Naive thymus-derived CD4-positive, alpha-beta T cell (primary cell): ENCODE results near the gene RAB3C. TPM values are rescaled to one million over a fixed set of nuclear protein-coding genes. Genes with fewer than 3 reads are reported as not detected.

Experiments
- ATAC-seq: fragments of 150-1000 bp; cut with Tn5 transposase; 2 replicates; pipeline ENCODE4 v1.10.0; 2021; ENCODE audit warnings: mild to moderate bottlenecking, moderate library complexity
- CTCF ChIA-PET: fragments of 350-600 bp; sonication (Branson Sonifier 250); formaldehyde crosslinking; loops from one replicate; lab custom pipeline; 2021; ENCODE audit warnings: antibody characterized with exemption; lab: Charles Lee
- POLR2A ChIA-PET: fragments of 350-600 bp; sonication (Branson Sonifier 250); formaldehyde crosslinking; loops from one replicate; lab custom pipeline; 2021; ENCODE audit warnings: antibody characterized with exemption, inconsistent platforms; lab: Charles Lee
- DNase-seq, 9 donors: peaks; one replicate each; pipeline versions ENCODE4 v3.0.0 to v3.0.0-alpha.2; 2020 to 2022; ENCODE audit warnings: mixed read lengths in 1 of 9
- H3K27ac ChIP-seq: one replicate; pipeline ENCODE4 v1.7.0; 2013; ENCODE audit warnings: mild to moderate bottlenecking, low read depth, low read length, moderate library complexity
- H3K27me3 ChIP-seq, 2 donors: one replicate each; pipeline ENCODE4 v1.7.0; 2013; ENCODE audit warnings: low read length in 2 of 2, mild to moderate bottlenecking in 2 of 2, moderate library complexity in 2 of 2; ENCODE audit not compliant: control insufficient read depth in 2 of 2, insufficient read depth in 2 of 2
- H3K36me3 ChIP-seq, 3 experiments: 1 replicate in 2 of 3; 2 replicates in 1 of 3; pipeline ENCODE4 v1.7.0; 2013; ENCODE audit warnings: low read length in 3 of 3, mild to moderate bottlenecking in 3 of 3, moderate library complexity in 1 of 3; ENCODE audit not compliant: insufficient read depth in 3 of 3, control insufficient read depth in 2 of 3
- H3K4me1 ChIP-seq, 2 donors: one replicate each; pipeline ENCODE4 v1.7.0; 2013; ENCODE audit warnings: low read length in 2 of 2, mild to moderate bottlenecking in 2 of 2, moderate library complexity in 1 of 2; ENCODE audit not compliant: control insufficient read depth in 2 of 2, insufficient read depth in 2 of 2
- H3K4me3 ChIP-seq: 2 replicates; pipeline ENCODE4 v1.7.0; 2013; ENCODE audit warnings: mild to moderate bottlenecking, low read length
- H3K9me3 ChIP-seq, 3 experiments: 1 replicate in 2 of 3; 2 replicates in 1 of 3; pipeline ENCODE4 v1.7.0; 2013; ENCODE audit warnings: low read length in 3 of 3; ENCODE audit not compliant: control insufficient read depth in 2 of 3
- H3K27ac Mint-ChIP-seq, 9 donors: one replicate each; pipeline ENCODE4 v1.8.0; 2020 to 2022; ENCODE audit warnings: mixed read lengths in 9 of 9, mild to moderate bottlenecking in 8 of 9, moderate library complexity in 5 of 9, inconsistent platforms in 2 of 9
- H3K27me3 Mint-ChIP-seq, 5 donors: one replicate each; pipeline ENCODE4 v1.8.0; 2021 to 2022; ENCODE audit warnings: mixed read lengths in 5 of 5, mild to moderate bottlenecking in 1 of 5
- H3K36me3 Mint-ChIP-seq, 5 donors: one replicate each; pipeline ENCODE4 v1.8.0; 2020 to 2022; ENCODE audit warnings: mixed read lengths in 5 of 5, mild to moderate bottlenecking in 3 of 5, inconsistent platforms in 1 of 5
- H3K4me1 Mint-ChIP-seq, 7 donors: one replicate each; pipeline ENCODE4 v1.8.0; 2020 to 2022; ENCODE audit warnings: mixed read lengths in 7 of 7, mild to moderate bottlenecking in 3 of 7, inconsistent platforms in 1 of 7
- H3K4me3 Mint-ChIP-seq, 10 donors: one replicate each; pipeline ENCODE4 v1.8.0; 2020 to 2022; ENCODE audit warnings: mild to moderate bottlenecking in 10 of 10, mixed read lengths in 10 of 10, moderate library complexity in 6 of 10, inconsistent platforms in 2 of 10
- H3K9me3 Mint-ChIP-seq, 11 donors: one replicate each; pipeline ENCODE4 v1.8.0; 2020 to 2022; ENCODE audit warnings: mixed read lengths in 11 of 11, mild to moderate bottlenecking in 4 of 11, inconsistent platforms in 1 of 11, moderate library complexity in 1 of 11
- intact Hi-C, 2 donors: fragments of 100-400 bp; cut with micrococcal nuclease; formaldehyde crosslinking; loops; one replicate each; pipeline ENCODE4 v1.15.1; 2023
- polyA plus RNA-seq, 2 donors: library from polyadenylated mRNA; unstranded; fragments of 300-500 nt; fragmentation: Illumina TruSeq; gene quantifications; one replicate each; pipeline ENCODE4 v1.2.3, GENCODE V29; 2021
- total RNA-seq, 6 experiments: library from RNA in 5 of 6; stranded (reverse) in 5 of 6; gene quantifications; 1 replicate in 5 of 6; 2 replicates in 1 of 6; pipeline ENCODE4 v1.2.3 and lab custom pipeline; 2021 to 2026

Gene RAB3C
- total and polyA plus RNA-seq, 7 experiments from 2014 or later: not detected

- no peaks in the 10 kb centered on the region for H3K27me3 ChIP-seq
- H3K27ac Mint-ChIP-seq: no peak overlapping the region
- no peak overlapping the region for H3K4me3 ChIP-seq
- CTCF ChIA-PET: no interaction called here
- no peak overlapping the region for H3K27ac ChIP-seq
- no peaks in the 10 kb centered on the region for H3K9me3 ChIP-seq
- no peak for ATAC-seq
- POLR2A ChIA-PET: no interaction called here
- no peaks in the 10 kb centered on the region for H3K4me1 Mint-ChIP-seq
- DNase-seq: no peak
- no peaks in the 10 kb centered on the region for H3K36me3 Mint-ChIP-seq
- H3K4me3 Mint-ChIP-seq: no peak overlapping the region
- peaks cover 0 to 2% (median 0%) of the 10 kb centered on the region in 11 donors for H3K9me3 Mint-ChIP-seq
- H3K4me1 ChIP-seq: no peaks in the 10 kb centered on the region
- intact Hi-C loops: no loop called here
- H3K27me3 Mint-ChIP-seq: peaks cover 0 to 13% (median 0%) of the 10 kb centered on the region in 5 donors
- no peaks in the 10 kb centered on the region for H3K36me3 ChIP-seq
Observed at GRCh38 chr5:58622936-58623871, 40.3 kb downstream of the RAB3C start.

GRCh38 chr5:58628626-58629025 is 45.8 kb downstream of the RAB3C start:
- no peak overlapping the region for H3K4me3 Mint-ChIP-seq
- H3K9me3 Mint-ChIP-seq: peaks cover 0 to 4% (median 0%) of the 10 kb centered on the region in 11 donors
- ChIA-PET CTCF (no interaction called here), POLR2A (no interaction called here)
- H3K4me1 ChIP-seq: no peaks in the 10 kb centered on the region
- no peaks in the 10 kb centered on the region for H3K27me3 ChIP-seq
- H3K36me3 ChIP-seq: no peaks in the 10 kb centered on the region
- H3K27ac Mint-ChIP-seq: no peak overlapping the region
- H3K9me3 ChIP-seq: no peaks in the 10 kb centered on the region
- H3K27me3 Mint-ChIP-seq: peaks cover 0 to 9% (median 0%) of the 10 kb centered on the region in 5 donors
- H3K36me3 Mint-ChIP-seq: no peaks in the 10 kb centered on the region
- H3K4me1 Mint-ChIP-seq: no peaks in the 10 kb centered on the region
- ATAC-seq (no peak), DNase-seq (no peak)
- intact Hi-C loops: no loop called here
- no peak overlapping the region for H3K27ac ChIP-seq
- no peak overlapping the region for H3K4me3 ChIP-seq

- ATAC-seq (no peak), DNase-seq (no peak)
- ChIA-PET POLR2A (no interaction called here), CTCF (no interaction called here)
- H3K27me3 ChIP-seq: no peaks in the 10 kb centered on the region
- no peaks in the 10 kb centered on the region for H3K36me3 ChIP-seq
- no peak overlapping the region for H3K4me3 Mint-ChIP-seq
- H3K27ac Mint-ChIP-seq: no peak overlapping the region
- H3K4me1 ChIP-seq: no peaks in the 10 kb centered on the region
- intact Hi-C loops: no loop called here
- no peaks in the 10 kb centered on the region for H3K9me3 ChIP-seq
- no peak overlapping the region for H3K4me3 ChIP-seq
- H3K4me1 Mint-ChIP-seq: no peaks in the 10 kb centered on the region
- peaks cover 0 to 7% (median 0%) of the 10 kb centered on the region in 5 donors for H3K27me3 Mint-ChIP-seq
- no peaks in the 10 kb centered on the region for H3K36me3 Mint-ChIP-seq
- H3K27ac ChIP-seq: no peak overlapping the region
- peaks cover 0 to 4% (median 0%) of the 10 kb centered on the region in 11 donors for H3K9me3 Mint-ChIP-seq
Observed at GRCh38 chr5:58629271-58630159, 46.6 kb downstream of the RAB3C start.

- intact Hi-C loops: no loop called here
- Mint-ChIP-seq H3K9me3 (peaks cover 0 to 4% (median 0%) of the 10 kb centered on the region in 11 donors), H3K27me3 (peaks cover 0 to 7% (median 0%) of the 10 kb centered on the region in 5 donors), H3K4me1 (no peaks in the 10 kb centered on the region), H3K4me3 (no peak overlapping the region), H3K27ac (no peak overlapping the region), H3K36me3 (no peaks in the 10 kb centered on the region)
- Histone ChIP-seq H3K4me1 (no peaks in the 10 kb centered on the region), H3K4me3 (no peak overlapping the region), H3K36me3 (no peaks in the 10 kb centered on the region), H3K9me3 (no peaks in the 10 kb centered on the region), H3K27ac (no peak overlapping the region), H3K27me3 (no peaks in the 10 kb centered on the region)
- ATAC-seq: no peak
- DNase-seq: no peak
- POLR2A ChIA-PET: no interaction called here
- CTCF ChIA-PET: no interaction called here
Observed at GRCh38 chr5:58631895-58632294, 49.0 kb downstream of the RAB3C start.

GRCh38 chr5:58635416-58635815 is 52.5 kb downstream of the RAB3C start:
- H3K4me3 ChIP-seq: no peak overlapping the region
- intact Hi-C loops: no loop called here
- no peaks in the 10 kb centered on the region for H3K36me3 ChIP-seq
- Mint-ChIP-seq H3K4me1 (no peaks in the 10 kb centered on the region), H3K27me3 (peaks cover 0 to 17% (median 0%) of the 10 kb centered on the region in 5 donors), H3K4me3 (no peak overlapping the region), H3K9me3 (peaks cover 0 to 4% (median 0%) of the 10 kb centered on the region in 11 donors), H3K27ac (no peak overlapping the region), H3K36me3 (no peaks in the 10 kb centered on the region)
- DNase-seq (no peak), ATAC-seq (no peak)
- POLR2A ChIA-PET: no interaction called here
- H3K9me3 ChIP-seq: no peaks in the 10 kb centered on the region
- H3K27ac ChIP-seq: no peak overlapping the region
- CTCF ChIA-PET: no interaction called here
- no peaks in the 10 kb centered on the region for H3K4me1 ChIP-seq
- H3K27me3 ChIP-seq: no peaks in the 10 kb centered on the region

GRCh38 chr5:58640011-58640410 is 57.1 kb downstream of the RAB3C start:
- intact Hi-C loops: no loop called here
- Histone ChIP-seq H3K36me3 (no peaks in the 10 kb centered on the region), H3K27ac (no peak overlapping the region), H3K4me1 (no peaks in the 10 kb centered on the region), H3K9me3 (no peaks in the 10 kb centered on the region), H3K4me3 (no peak overlapping the region), H3K27me3 (no peaks in the 10 kb centered on the region)
- ChIA-PET CTCF (no interaction called here), POLR2A (interaction anchor here (0.6 kb wide), 1 partner anchor 1091 kb away, joined by 3 read pairs; no protein-coding TSS in a partner anchor)
- DNase-seq (no peak), ATAC-seq (no peak)
- no peaks in the 10 kb centered on the region for H3K36me3 Mint-ChIP-seq
- H3K4me3 Mint-ChIP-seq: no peak overlapping the region
- H3K27me3 Mint-ChIP-seq: peaks cover 0 to 10% (median 4%) of the 10 kb centered on the region in 5 donors
- H3K9me3 Mint-ChIP-seq: no peaks in the 10 kb centered on the region
- H3K27ac Mint-ChIP-seq: no peak overlapping the region
- H3K4me1 Mint-ChIP-seq: no peaks in the 10 kb centered on the region
